Activated CD4-positive, alpha-beta T cell treated with anti-CD3 and anti-CD28 coated beads, Interleukin-2, Interleukin-6, amounts not matched to agents 100 ng/mL and 50 ng/mL, durations not matched to agents 16 hours and 8 hours (primary cell): Measurements from ENCODE around the gene SYT13.

Experiments
- DNase-seq: peaks from one replicate; pipeline ENCODE4 v3.0.0-alpha.2; 2020

SYT13 gene

DNA sequence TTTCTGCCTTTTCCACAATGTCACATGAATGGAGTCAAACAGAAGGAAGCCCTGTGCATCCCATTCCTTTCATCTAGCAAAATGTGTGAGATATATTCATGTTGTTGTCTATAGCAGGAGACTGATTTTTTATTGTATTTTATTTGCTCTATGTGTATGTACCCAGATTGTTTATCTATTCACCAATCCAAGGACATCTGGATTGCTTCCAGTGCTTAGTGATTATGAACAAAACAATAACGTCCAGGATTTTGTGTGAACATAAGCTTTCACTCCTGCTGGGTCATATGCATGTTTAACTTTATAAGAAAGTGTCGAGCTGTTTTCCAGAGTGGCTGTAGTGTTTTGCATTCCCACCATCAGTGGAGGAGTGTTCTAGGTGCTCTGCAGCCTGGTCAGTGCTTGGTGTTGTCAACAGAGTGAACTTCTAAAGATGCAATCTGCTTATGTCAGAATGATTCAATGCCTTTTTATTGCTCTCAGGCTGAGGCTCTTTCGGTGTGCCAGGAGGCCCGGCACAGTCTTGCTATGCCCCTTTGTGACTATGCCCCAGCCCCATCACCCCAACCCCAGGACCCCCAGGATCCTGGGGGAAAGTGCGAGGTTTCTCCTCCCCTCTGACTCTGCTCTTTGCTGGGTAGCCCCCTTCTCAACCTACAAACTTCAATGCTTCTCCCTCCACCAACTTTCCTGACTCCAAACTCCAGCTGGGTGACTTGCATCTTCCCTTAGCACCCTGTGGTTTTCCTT is 19.9 kb upstream of the SYT13 start:
- DNase-seq, result no peak

- DNase-seq, result no peak
These were observed 18.8 kb upstream of the SYT13 start for GRCh38 chr11:45304992-45305335.

DNA sequence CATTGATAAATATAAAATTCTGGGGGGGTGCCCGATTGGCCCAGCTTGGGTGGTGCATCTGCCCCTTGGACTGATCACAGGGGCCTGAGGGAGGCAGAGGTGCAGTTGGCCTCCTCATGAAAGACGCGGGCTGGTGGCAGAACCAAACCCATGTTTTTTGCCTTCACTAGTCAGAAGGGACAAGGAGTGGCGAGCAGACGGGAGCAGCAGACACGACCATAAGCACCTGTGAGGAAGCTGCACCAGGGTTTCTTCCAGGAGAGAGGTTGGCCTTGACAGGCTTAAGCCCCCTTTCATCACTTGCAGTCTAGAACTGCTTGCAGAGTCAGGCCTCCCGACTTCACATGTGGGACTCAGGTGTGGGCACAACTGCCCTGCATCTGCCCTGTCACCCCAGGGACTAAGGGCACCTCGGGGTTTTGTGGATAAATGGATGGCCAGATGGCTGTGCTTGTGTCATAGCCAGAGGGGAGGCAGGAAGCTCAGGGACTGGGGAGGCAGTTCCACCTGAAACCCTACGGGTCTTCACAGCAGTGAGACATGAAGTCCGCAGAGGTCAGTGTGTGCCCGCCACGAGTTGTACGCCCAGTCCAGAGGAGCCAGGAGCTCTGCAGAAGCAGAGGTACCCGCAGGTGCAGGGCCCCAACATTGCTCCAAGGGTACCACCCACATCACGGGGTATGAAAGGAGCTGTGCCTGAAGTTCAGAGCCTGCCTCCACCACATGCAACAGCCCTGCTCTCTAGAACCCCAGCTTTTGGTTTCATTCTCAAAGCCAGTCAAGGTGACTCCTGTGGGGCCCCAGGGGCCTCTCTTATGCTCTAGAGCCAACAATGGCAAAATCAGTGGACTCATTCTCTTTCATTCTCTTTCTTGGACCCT is 18.2 kb upstream of the SYT13 start:
- no peak for DNase-seq

DNA sequence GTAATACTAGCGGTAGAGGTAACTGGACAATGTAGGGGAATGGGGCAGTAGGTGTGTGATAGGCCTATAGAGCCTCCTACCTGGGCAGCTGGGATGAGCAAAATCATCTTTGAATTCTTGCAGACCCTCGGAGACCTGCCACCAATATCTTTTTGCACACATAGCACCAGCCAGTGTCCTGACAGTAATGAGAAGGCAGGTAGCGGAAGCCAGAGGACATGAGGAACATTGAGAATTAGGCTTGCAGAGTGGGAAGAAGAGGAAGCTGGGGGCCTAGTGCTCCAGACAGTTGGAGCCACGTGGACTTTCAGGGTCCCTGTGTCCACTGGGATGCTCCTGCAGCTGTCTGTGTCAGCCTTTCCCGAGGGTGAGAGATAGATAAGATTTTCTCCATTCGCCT is 17.2 kb upstream of the SYT13 start:
- no peak for DNase-seq

DNA sequence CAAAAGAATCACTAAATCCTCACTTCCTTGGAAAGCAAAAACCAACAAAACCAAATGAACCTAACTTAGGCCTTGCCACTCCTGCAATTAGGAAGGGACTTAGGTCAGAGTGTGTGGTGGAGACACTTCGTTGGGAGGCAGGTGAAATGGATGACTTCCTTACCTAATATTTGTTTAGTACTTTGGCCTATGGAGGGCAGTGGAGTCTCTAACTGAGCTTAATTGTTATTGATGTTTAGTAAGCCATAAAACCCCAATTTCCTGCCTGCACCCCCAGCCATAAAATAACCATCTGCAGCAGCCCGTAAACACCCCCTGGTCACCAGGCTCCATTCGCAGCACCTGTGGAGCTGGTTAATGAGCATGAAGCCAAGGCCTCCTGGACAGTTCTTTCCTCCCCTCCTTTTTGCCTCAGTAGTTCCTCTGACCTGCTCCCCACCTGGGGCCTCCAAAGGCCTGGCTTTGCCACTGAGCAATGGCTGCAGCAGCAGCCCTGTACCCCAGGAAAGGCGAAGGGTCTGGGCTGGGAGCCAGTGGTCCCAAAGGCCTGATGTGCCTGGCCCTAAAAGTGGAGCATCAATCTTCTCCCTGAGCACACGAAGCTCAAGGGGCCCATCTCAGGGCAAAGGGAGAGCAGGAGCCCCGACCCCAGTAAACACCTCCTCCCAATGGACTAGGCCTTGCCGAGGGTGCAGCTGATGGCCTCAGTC is 15.6 kb upstream of the SYT13 start:
- DNase-seq, result no peak

- DNase-seq, result no peak
These were observed 14.6 kb upstream of the SYT13 start for GRCh38 chr11:45300715-45301114.

- DNase-seq, result no peak
These were observed 12.6 kb upstream of the SYT13 start for GRCh38 chr11:45298718-45299117.

GRCh38 chr11:45296075-45296474 is 9.9 kb upstream of the SYT13 start:
- DNase-seq, result no peak

- DNase-seq, result no peak
These were observed 8.4 kb upstream of the SYT13 start for GRCh38 chr11:45294499-45294898.

- peak; percentile 73 for DNase-seq
These were observed 7.5 kb upstream of the SYT13 start for GRCh38 chr11:45293566-45294192.

DNA sequence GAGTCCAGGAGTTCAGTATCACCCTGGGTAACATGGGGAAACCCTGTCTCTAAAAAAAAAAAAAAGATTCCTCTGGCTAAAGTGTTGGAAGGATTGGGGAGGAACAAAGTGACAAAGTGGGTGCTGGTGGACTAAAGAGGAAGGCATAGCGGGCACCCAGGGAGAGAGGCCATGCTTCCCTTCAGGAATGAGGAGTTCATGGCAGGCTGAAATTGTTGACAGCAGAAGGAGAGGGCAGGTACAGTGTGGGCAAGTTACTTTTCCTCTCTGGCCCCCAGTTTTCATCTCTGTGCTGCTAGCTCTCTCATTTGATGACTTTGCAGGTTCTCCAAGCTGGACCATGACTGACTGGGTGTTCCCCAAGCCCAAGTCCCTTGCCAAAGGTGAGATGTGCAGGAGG is 4.4 kb upstream of the SYT13 start:
- no peak for DNase-seq

DNA sequence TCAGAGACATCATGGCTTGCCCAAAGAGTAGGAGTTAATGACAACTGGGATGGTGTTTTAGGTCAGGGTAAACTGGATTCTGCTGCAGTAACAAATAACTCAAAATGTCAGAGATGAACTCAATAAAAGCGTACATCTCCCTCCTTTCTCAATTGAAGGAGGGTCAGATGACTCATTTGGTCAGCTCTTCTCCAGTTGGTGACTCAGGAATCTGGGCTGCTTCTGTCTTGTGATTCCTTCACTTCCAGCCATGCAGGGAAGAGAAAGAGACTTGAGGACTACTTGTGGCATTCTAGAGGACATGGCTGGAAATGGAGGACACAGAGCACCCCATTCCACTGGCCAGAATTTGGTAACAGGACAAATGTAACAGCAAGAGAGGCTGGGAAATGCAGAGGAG is 3.2 kb upstream of the SYT13 start:
- no peak for DNase-seq

- no peak for DNase-seq
These were observed 2.2 kb upstream of the SYT13 start for GRCh38 chr11:45288339-45288738.

GRCh38 chr11:45287316-45287903 is 1.3 kb upstream of the SYT13 start:
- no peak for DNase-seq

DNA sequence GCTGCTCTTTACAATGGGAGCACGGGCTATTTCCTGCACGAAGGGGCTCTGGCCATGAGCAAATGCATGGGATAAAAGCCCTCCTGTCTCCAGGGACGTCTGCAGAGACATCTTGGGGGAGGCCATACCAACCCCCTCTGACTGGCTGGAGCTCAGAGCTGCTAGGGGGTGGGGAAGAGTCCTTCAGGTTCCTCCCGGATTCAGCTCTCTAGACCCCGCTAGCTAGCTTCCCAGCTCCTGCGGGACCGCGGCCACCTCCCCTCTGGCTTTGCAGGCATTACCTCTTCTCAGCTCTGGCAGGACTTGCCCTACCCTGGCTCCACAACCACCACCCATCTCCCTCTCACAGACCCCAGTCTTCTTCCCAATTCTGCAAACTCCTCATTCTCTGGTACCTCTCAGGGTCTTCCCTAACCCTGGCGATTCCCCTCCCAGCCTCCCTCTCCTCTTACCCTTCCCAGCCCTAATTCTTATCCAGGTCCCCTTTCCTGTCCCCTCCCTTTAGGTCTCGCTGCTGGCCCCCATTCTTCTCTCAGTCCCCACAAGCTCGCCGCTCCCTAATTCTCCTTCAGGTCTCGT is 802 bp downstream of the SYT13 start:
- no peak for DNase-seq

- DNase-seq, result no peak
These were observed 4.1 kb downstream of the SYT13 start for GRCh38 chr11:45282081-45282480.

GRCh38 chr11:45280449-45280848 is 5.7 kb downstream of the SYT13 start:
- no peak for DNase-seq

DNA sequence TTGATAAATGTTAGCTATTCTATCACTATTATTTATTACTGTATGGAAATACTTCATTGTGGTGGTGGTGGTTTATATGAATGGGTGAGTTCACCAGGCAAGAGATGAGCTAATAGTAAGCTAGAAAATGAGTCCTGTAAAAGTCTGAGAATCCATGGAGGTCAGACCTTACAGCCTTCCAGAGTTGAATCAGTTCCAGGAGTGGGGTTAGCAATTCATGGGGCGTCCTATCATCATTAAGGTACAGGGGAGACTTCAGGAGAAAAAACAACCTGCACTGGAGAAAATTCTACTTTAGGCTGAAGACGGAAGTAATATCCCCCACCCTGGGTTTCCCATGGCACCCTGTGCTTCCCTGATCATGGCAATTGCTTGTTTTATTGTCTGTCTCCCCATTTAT is 6.5 kb downstream of the SYT13 start:
- DNase-seq, result no peak

GRCh38 chr11:45278714-45279113 is 7.4 kb downstream of the SYT13 start:
- no peak for DNase-seq

DNA sequence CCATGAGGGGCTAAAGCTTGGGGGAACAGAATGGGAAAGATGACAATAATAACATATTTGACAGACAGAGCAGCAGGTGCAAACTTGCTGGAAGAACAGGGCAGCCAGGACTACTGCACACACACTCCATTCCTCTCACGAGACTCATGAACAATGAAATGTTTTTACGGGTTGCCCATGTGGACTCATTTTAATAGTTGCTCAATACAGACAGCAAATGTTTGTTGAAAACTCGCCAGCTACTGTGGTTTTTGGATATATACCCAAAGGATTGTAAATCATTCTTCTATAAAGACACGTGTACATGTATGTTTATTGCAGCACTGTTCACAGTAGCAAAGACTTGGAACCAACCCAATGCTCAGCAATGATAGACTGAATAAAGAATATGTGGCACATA is 10.3 kb downstream of the SYT13 start:
- no peak for DNase-seq

- no peak for DNase-seq
These were observed 11.9 kb downstream of the SYT13 start for GRCh38 chr11:45274206-45274605.

- no peak for DNase-seq
These were observed 12.6 kb downstream of the SYT13 start for GRCh38 chr11:45273509-45273908.

DNA sequence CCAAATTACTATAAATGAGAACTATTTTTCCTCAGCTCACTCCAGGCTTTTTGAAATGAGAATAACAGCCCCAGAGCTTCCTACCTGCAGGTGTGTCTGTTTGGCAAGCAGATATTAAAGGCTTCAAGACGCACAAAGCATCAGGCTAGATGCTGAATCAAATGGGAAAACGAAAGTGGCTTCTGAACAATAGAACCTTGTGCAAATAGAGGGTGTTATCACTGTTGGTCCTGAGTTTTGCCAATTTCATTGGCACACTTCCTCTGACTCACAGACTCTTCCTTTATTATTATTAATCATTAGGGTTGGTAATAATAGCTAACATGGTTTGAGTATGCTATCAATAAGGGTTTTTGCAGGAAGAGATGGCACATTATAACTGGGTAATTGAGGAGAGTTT is 13.4 kb downstream of the SYT13 start:
- DNase-seq, result no peak
